ENCODE results near the gene FGF14.

DNA sequence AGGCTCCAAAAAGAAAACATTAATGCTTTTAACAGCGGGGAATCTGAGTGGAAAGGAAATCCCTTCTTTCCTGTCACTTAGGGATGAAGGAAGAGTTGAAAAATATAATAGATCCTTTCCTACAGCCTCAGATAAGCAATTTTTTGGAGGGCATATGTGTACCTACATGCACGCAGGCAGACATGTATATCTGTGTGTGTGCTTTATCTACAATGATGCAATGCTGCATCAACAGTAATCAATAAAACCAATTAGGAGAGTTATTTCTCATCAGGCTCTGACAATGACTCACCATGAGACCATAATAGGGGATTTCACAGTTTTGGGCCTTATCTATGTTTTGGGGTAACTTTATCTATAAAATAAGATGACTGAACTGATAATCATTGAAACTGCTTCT is 505.3 kb downstream of the FGF14 start:
- TF ChIP-seq POLR2A (IDR thresholded peaks at IDR 0.05) (no peak), POLR2AphosphoS5 (IDR thresholded peaks at IDR 0.05) (no peak)
- TF ChIP-seq, protein P1, sequence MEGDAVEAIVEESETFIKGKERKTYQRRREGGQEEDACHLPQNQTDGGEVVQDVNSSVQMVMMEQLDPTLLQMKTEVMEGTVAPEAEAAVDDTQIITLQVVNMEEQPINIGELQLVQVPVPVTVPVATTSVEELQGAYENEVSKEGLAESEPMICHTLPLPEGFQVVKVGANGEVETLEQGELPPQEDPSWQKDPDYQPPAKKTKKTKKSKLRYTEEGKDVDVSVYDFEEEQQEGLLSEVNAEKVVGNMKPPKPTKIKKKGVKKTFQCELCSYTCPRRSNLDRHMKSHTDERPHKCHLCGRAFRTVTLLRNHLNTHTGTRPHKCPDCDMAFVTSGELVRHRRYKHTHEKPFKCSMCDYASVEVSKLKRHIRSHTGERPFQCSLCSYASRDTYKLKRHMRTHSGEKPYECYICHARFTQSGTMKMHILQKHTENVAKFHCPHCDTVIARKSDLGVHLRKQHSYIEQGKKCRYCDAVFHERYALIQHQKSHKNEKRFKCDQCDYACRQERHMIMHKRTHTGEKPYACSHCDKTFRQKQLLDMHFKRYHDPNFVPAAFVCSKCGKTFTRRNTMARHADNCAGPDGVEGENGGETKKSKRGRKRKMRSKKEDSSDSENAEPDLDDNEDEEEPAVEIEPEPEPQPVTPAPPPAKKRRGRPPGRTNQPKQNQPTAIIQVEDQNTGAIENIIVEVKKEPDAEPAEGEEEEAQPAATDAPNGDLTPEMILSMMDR (IDR thresholded peaks at IDR 0.05) = no peak
